A673 (cell line): Measurements from ENCODE around the gene MAP3K5. TPM values are rescaled to one million over a fixed set of nuclear protein-coding genes. Genes with fewer than 3 reads are reported as not detected.

Experiments
- BruUV-seq: library from RNA; stranded (reverse); fragments of 400-500 nt; replicated peaks from 2 replicates; lab custom pipeline; 2021; lab: Mats Ljungman, UMichigan
- CTCF ChIA-PET: fragments of 300-600 bp; sonication (Branson Sonifier 250); formaldehyde crosslinking; loops from one replicate; lab custom pipeline; 2022; ENCODE audit warnings: antibody characterized with exemption; lab: Charles Lee
- POLR2A ChIA-PET: fragments of 300-600 bp; sonication (Branson Sonifier 250); formaldehyde crosslinking; loops from one replicate; lab custom pipeline; 2022; ENCODE audit warnings: antibody characterized with exemption; ENCODE audit not compliant: low non-redundant PET; lab: Charles Lee
- DNase-seq: peaks from one replicate; pipeline ENCODE4 v3.0.0-alpha.2; 2015; ENCODE audit warnings: low spot score
- H3K27ac ChIP-seq: fragments of 200-600 bp; sonication (generic); 2 replicates; pipeline ENCODE4 v1.5.1; 2016; ENCODE audit warnings: mixed run types, low read depth, mild to moderate bottlenecking, mixed read lengths, antibody characterized with exemption, low read length; ENCODE audit not compliant: poor library complexity, severe bottlenecking
- H3K27me3 ChIP-seq: fragments of 200-600 bp; sonication (generic); replicated peaks from 2 replicates; pipeline ENCODE4 v1.6.1; 2017; ENCODE audit warnings: mixed run types, low read depth, mild to moderate bottlenecking, mixed read lengths, antibody characterized with exemption, low read length; ENCODE audit not compliant: insufficient read depth, poor library complexity
- H3K36me3 ChIP-seq: fragments of 200-600 bp; sonication (generic); 2 replicates; pipeline ENCODE4 v1.6.1; 2016; ENCODE audit warnings: mixed run types, mild to moderate bottlenecking, mixed read lengths, antibody characterized with exemption, low read length; ENCODE audit not compliant: insufficient read depth, poor library complexity, severe bottlenecking
- H3K4me1 ChIP-seq: fragments of 200-600 bp; sonication (generic); 2 replicates; pipeline ENCODE4 v1.6.1; 2017; ENCODE audit warnings: mixed run types, mild to moderate bottlenecking, mixed read lengths, antibody characterized with exemption, low read length; ENCODE audit not compliant: insufficient read depth, poor library complexity, severe bottlenecking
- H3K4me3 ChIP-seq: fragments of 200-600 bp; sonication (generic); 2 replicates; pipeline ENCODE4 v1.5.1; 2016; ENCODE audit warnings: low read depth, mixed run types, mild to moderate bottlenecking, mixed read lengths, low read length; ENCODE audit not compliant: poor library complexity, severe bottlenecking
- H3K9me3 ChIP-seq: fragments of 200-600 bp; sonication (generic); 2 replicates; pipeline ENCODE4 v1.6.1; 2016; ENCODE audit warnings: mixed run types, low read depth, mild to moderate bottlenecking, mixed read lengths, antibody characterized with exemption, low read length; ENCODE audit not compliant: poor library complexity, severe bottlenecking
- CTCF ChIP-seq: fragments of 300-800, 200-600 bp; sonication (generic); conservative IDR thresholded peaks from 2 replicates; pipeline ENCODE4 v1.5.1; 2017; ENCODE audit warnings: low read depth, mild to moderate bottlenecking, antibody characterized with exemption, low read length, moderate library complexity, mixed read lengths
- EZH2 ChIP-seq: fragments of 200-600 bp; sonication (generic); IDR thresholded peaks from 2 replicates; pipeline ENCODE4 v1.6.1; 2017; ENCODE audit warnings: borderline replicate concordance, low read depth, mild to moderate bottlenecking, mixed read lengths, antibody characterized with exemption, low read length; ENCODE audit not compliant: poor library complexity, severe bottlenecking
- intact Hi-C: fragments of 100-400 bp; cut with micrococcal nuclease; formaldehyde crosslinking; loops from one replicate; pipeline ENCODE4 v1.10.0; 2022; ENCODE audit not compliant: unreplicated experiment
- total RNA-seq: library from RNA; stranded (reverse); gene quantifications from 2 replicates; pipeline ENCODE4 v1.2.3, GENCODE V29; 2021

Gene MAP3K5
- total RNA-seq, 1 experiment from 2014 or later, result 5.4 TPM

GRCh38 chr6:136582711-136583471, 209.4 kb downstream of the MAP3K5 start:
- DNase-seq, result peak; percentile 65
- H3K27me3 ChIP-seq, result no peaks in the 10 kb centered on the region
- ChIA-PET CTCF (no interaction called here), POLR2A (no interaction called here)
- TF ChIP-seq CTCF (peak; percentile 70), EZH2 (no peak)
- no peaks in the 10 kb centered on the region for H3K4me1 ChIP-seq
- BruUV-seq, result no TSS peak
- H3K27ac ChIP-seq, result no peak overlapping the region
- intact Hi-C loops, result loop anchor here (2.0 to 10.0 kb wide), 2 partner anchors 210 to 342 kb away; partner anchors contain the start of genes MAP3K5 and SLC35D3
- no peaks in the 10 kb centered on the region for H3K9me3 ChIP-seq
- H3K36me3 ChIP-seq, result no peaks in the 10 kb centered on the region
- no peak overlapping the region for H3K4me3 ChIP-seq

GRCh38 chr6:136579800-136580199, 212.5 kb downstream of the MAP3K5 start:
- no peak overlapping the region for H3K27ac ChIP-seq
- no peaks in the 10 kb centered on the region for H3K36me3 ChIP-seq
- intact Hi-C loops, result loop anchor here (10.0 kb wide), 1 partner anchor 345 kb away; the partner anchor contains the start of gene SLC35D3
- ChIA-PET CTCF (no interaction called here), POLR2A (no interaction called here)
- no peaks in the 10 kb centered on the region for H3K27me3 ChIP-seq
- BruUV-seq, result no TSS peak
- no peak for DNase-seq
- no peaks in the 10 kb centered on the region for H3K4me1 ChIP-seq
- no peak overlapping the region for H3K4me3 ChIP-seq
- TF ChIP-seq CTCF (no peak), EZH2 (no peak)
- no peaks in the 10 kb centered on the region for H3K9me3 ChIP-seq

GRCh38 chr6:136576821-136577220, 215.5 kb downstream of the MAP3K5 start:
- peaks cover under 1% of the 10 kb centered on the region for H3K9me3 ChIP-seq
- POLR2A ChIA-PET, result no interaction called here
- CTCF ChIA-PET, result no interaction called here

More at GRCh38 chr6:136576821-136577220, 215.5 kb downstream of the MAP3K5 start:
- Histone ChIP-seq H3K36me3 (no peaks in the 10 kb centered on the region), H3K27ac (no peak overlapping the region), H3K4me3 (no peak overlapping the region), H3K4me1 (no peaks in the 10 kb centered on the region), H3K27me3 (no peaks in the 10 kb centered on the region)
- no peak for DNase-seq
- TF ChIP-seq CTCF (no peak), EZH2 (no peak)
- intact Hi-C loops, result no loop called here
- BruUV-seq, result no TSS peak
